SH-SY5Y (cell line): Measurements from ENCODE around the gene DNAJB12.

Experiments used
- GATA2 ChIP-seq: IDR thresholded peaks from 2 replicates; pipeline ENCODE4 v1.6.1; 2011; ENCODE audit warnings: mild to moderate bottlenecking, low read depth, low read length
- GATA3 ChIP-seq: IDR thresholded peaks from 2 replicates; pipeline ENCODE4 v1.6.1; 2011; ENCODE audit warnings: low read depth, mild to moderate bottlenecking, low read length, moderate library complexity

The DNAJB12 gene

GRCh38 chr10:72354356-72355213 lies at the start of gene DNAJB12:
Gene DNAJB12, minus strand, starts transcription at chr10:72354919. Its CDS starts 22 bp downstream, at chr10:72354897.
- TF ChIP-seq GATA3 (no peak), GATA2 (no peak; the same call in 1 of the 2 replicates)

- no peak for TF ChIP-seq GATA2
- no peak for TF ChIP-seq GATA3
These were observed 37.9 kb upstream of the DNAJB12 start for GRCh38 chr10:72392571-72392970.

- TF ChIP-seq GATA2 (no peak), GATA3 (no peak)
These were observed 36.0 kb upstream of the DNAJB12 start for GRCh38 chr10:72390764-72391163.

GRCh38 chr10:72389716-72390115 lies 35.0 kb upstream of the DNAJB12 start:
- TF ChIP-seq GATA3, result no peak
- TF ChIP-seq GATA2, result no peak

- no peak for TF ChIP-seq GATA3
- TF ChIP-seq GATA2, result no peak
These were observed 34.3 kb upstream of the DNAJB12 start for GRCh38 chr10:72389014-72389413.

GRCh38 chr10:72388062-72388461 lies 33.3 kb upstream of the DNAJB12 start:
- no peak for TF ChIP-seq GATA2
- no peak for TF ChIP-seq GATA3

GRCh38 chr10:72386916-72387586 lies 32.3 kb upstream of the DNAJB12 start:
- no peak for TF ChIP-seq GATA3
- no peak for TF ChIP-seq GATA2

GRCh38 chr10:72385724-72386123 lies 31.0 kb upstream of the DNAJB12 start:
- TF ChIP-seq GATA2, result no peak
- TF ChIP-seq GATA3, result no peak

GRCh38 chr10:72379776-72380175 lies 25.1 kb upstream of the DNAJB12 start:
- no peak for TF ChIP-seq GATA3

GRCh38 chr10:72379062-72379461 lies 24.3 kb upstream of the DNAJB12 start:
- no peak for TF ChIP-seq GATA2
- no peak for TF ChIP-seq GATA3

- TF ChIP-seq GATA3 (no peak), GATA2 (no peak)
These were observed 20.9 kb upstream of the DNAJB12 start for GRCh38 chr10:72375585-72375984.

GRCh38 chr10:72375173-72375572 lies 20.5 kb upstream of the DNAJB12 start:
- no peak for TF ChIP-seq GATA3
- no peak for TF ChIP-seq GATA2

GRCh38 chr10:72370201-72370722 lies 15.5 kb upstream of the DNAJB12 start:
- TF ChIP-seq GATA3 (no peak), GATA2 (no peak)

GRCh38 chr10:72367301-72367960 lies 12.7 kb upstream of the DNAJB12 start:
- TF ChIP-seq GATA2, result no peak
- TF ChIP-seq GATA3, result no peak
